BLaER1 treated with 17β-estradiol and CSF1 and Interleukin-3, amounts not matched to agents 10 nM and 100 nM (cell line): ENCODE measurements around the gene CD40.
"Not testable (repeated sequence)": the region's sequence is repeated elsewhere in the genome, so short reads cannot be mapped to it uniquely, and the experiment has no call there.

Experiments used
- H3K27ac ChIP-seq, 11 experiments: shearing (Covaris generic); formaldehyde crosslinking; 2 replicates each; pipeline ENCODE4 v1.8.1; 2022
- H3K27me3 ChIP-seq, 11 experiments: shearing (Covaris generic); formaldehyde crosslinking; 2 replicates each; pipeline ENCODE4 v1.8.1; 2022
- H3K36me3 ChIP-seq, 11 experiments: shearing (Covaris generic); formaldehyde crosslinking; 2 replicates each; pipeline ENCODE4 v1.8.1; 2022
- H3K4me1 ChIP-seq, 10 experiments: shearing (Covaris generic); formaldehyde crosslinking; 2 replicates each; pipeline ENCODE4 v1.8.1; 2022
- H3K4me2 ChIP-seq, 11 experiments: shearing (Covaris generic); formaldehyde crosslinking; 2 replicates each; pipeline ENCODE4 v1.8.1; 2022
- H3K4me3 ChIP-seq, 10 experiments: shearing (Covaris generic); formaldehyde crosslinking; 2 replicates each; pipeline ENCODE4 v1.8.1; 2022
- H3K9ac ChIP-seq, 11 experiments: shearing (Covaris generic); formaldehyde crosslinking; 2 replicates each; pipeline ENCODE4 v1.8.1; 2022
- H3K9me3 ChIP-seq, 11 experiments: shearing (Covaris generic); formaldehyde crosslinking; replicated peaks in 1 of 11; 2 replicates each; pipeline ENCODE4 v1.8.1; 2022
- H4K20me1 ChIP-seq, 11 experiments: shearing (Covaris generic); formaldehyde crosslinking; 2 replicates each; pipeline ENCODE4 v1.8.1; 2022
- Cebpa-rat ChIP-seq, 11 experiments: shearing (Covaris generic); IDR thresholded peaks; 2 replicates each; pipeline ENCODE4 v1.8.1; 2022

The CD40 gene

DNA sequence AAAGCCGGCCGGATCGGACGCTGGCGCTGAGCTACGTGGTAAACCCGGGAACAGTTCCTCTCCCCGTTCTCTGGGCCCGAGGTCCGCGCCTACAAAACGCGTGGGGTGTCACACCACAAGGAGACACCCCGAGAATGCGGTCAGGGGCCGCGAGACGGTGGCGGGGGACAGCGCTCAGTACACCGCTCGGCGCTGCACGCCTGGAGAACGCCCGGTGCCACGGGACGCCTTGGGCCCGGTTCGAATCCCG, 29.0 kb upstream of the CD40 start:
- peak overlapping the region; percentile 96 to 100 (median 99) for H3K27ac ChIP-seq
- no peaks in the 10 kb centered on the region for H3K27me3 ChIP-seq
- TF ChIP-seq Cebpa-rat (IDR thresholded peaks at IDR 0.05), result no peak
- H3K36me3 ChIP-seq, result peaks cover 0 to 17% (median 3%) of the 10 kb centered on the region in 11 experiments; a peak in 7 of 22 replicates
- peak overlapping the region; percentile 75 to 95 (median 84) for H3K4me3 ChIP-seq
- peaks cover 0 to 5% (median 0%) of the 10 kb centered on the region in 11 experiments; a peak in 1 of 22 replicates for H3K9me3 ChIP-seq
- peak overlapping the region; percentile 96 to 100 (median 98) for H3K9ac ChIP-seq
- H4K20me1 ChIP-seq, result peaks cover 50 to 55% (median 54%) of the 10 kb centered on the region in 11 experiments
- H3K4me2 ChIP-seq, result peak overlapping the region; percentile 85 to 98 (median 93)
- peaks cover 32 to 53% (median 46%) of the 10 kb centered on the region in 10 experiments for H3K4me1 ChIP-seq

DNA sequence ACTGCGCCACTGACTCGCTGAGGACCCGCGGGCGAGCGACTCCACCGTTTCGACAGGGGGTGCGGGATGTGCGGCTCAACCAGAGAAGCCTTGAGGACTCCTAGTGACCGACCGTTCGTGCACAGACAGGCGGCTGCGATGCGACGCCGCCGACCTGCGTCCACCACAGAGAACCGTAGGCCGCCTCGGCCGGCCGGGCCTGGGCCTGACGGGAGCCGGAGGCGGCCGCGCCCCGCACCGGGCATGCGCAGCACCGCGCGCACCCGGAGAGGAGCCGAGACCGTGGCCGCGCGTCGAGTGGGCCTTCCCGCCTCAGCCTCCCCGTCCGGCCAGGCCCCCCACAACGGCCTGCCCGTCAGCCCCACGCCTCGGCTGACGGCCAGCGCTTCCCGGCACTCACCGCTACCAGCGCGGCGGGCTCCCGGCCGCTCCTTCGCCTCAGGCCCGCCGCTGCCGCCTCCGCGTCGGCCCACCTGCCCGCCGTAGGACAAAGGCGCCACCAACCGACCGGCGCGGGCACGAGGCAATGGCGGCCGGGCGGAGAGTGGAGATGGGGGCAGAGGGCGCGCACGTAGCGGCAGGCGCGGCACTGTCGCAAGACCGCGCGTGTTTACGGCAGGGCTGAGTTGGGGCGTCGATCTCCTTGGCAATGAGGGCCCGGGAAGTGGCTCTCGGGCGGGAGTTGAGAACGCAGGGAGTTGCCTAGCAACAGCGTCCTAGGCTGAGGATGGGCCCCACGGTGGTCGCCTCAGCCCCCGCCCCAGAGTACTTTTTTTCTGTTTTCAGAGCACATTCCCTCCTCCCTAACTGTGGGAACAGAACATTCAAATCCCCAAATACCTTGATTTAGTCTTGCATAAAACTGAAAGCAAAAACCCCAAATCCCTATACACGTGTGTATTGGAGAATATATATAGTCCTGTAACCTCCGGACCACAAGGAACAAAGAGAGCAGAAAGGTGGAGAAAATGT, 28.4 kb upstream of the CD40 start, which contains the start of gene NCOA5:
Gene NCOA5 (minus strand): TSS at position 546 of the 972 bp plus-strand sequence. CDS start 10,538 bp downstream, outside the sequence.
- Histone ChIP-seq H3K36me3 (peaks cover 0 to 15% (median 0%) of the 10 kb centered on the region in 11 experiments; a peak in 6 of 22 replicates), H3K27ac (peak within 1 kb of the TSS; percentile 96 to 100 (median 99)), H4K20me1 (peaks cover 44 to 49% (median 48%) of the 10 kb centered on the region in 11 experiments), H3K27me3 (no peaks in the 10 kb centered on the region), H3K4me3 (peak within 1 kb of the TSS; percentile 75 to 95 (median 84)), H3K9ac (peak within 1 kb of the TSS; percentile 96 to 100 (median 98)), H3K4me2 (peak within 1 kb of the TSS; percentile 85 to 98 (median 93)), H3K4me1 (peaks cover 32 to 47% (median 43%) of the 10 kb centered on the region in 10 experiments), H3K9me3 (peaks cover 0 to 5% (median 0%) of the 10 kb centered on the region in 11 experiments; a peak in 1 of 22 replicates)
- TF ChIP-seq Cebpa-rat (IDR thresholded peaks at IDR 0.05), result no peak

DNA sequence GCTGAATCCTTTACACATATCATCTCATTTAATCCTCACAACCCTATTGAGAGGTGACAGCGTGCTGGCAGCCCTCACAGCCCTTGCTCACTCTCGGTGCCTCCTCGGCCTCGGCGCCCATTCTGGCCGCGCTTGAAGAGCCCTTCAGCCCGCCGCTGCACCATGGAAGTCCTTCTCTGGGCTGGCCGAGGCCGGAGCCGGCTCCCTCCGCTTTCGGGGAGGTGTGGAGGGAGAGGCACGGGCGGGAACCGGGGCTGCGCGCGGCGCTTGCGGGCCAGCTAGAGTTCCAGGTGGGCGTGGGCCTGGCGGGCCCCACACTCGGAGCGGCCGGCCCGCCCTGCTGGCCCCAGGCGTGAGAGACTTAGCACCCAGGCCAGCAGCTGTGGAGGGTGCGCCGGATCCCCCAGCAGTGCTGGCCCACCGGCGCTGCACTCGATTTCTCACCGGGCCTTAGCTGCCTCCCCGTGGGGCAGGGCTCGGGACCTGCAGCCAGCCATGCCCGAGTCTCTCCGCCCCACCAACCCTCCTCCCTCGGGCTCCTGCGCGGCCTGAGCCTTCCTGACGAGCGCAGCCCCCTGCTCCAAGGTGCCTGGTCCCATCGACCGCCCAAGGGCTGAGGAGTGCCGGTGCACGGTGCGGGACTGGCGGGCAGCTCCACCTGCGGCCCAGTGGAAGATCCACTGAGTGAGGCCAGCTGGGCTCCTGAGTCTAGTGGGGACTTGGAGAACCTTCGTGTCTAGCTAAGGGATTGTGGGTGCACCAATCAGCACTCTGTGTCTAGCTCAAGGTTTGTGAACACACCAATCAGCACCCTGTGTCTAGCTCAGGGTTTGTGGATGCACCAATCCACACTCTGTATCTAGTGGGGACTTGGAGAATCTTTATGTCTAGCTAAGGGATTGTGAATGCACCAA, 26.2 kb upstream of the CD40 start:
- not testable (repeated sequence) for H3K27me3 ChIP-seq, H3K36me3 ChIP-seq, H3K9ac ChIP-seq, H3K4me3 ChIP-seq, H3K9me3 ChIP-seq, H3K27ac ChIP-seq, H3K4me2 ChIP-seq
- H3K4me1 ChIP-seq, result peaks cover 22 to 25% (median 23%) of the 10 kb centered on the region in 10 experiments
- peaks cover 22 to 27% (median 26%) of the 10 kb centered on the region in 11 experiments for H4K20me1 ChIP-seq

DNA sequence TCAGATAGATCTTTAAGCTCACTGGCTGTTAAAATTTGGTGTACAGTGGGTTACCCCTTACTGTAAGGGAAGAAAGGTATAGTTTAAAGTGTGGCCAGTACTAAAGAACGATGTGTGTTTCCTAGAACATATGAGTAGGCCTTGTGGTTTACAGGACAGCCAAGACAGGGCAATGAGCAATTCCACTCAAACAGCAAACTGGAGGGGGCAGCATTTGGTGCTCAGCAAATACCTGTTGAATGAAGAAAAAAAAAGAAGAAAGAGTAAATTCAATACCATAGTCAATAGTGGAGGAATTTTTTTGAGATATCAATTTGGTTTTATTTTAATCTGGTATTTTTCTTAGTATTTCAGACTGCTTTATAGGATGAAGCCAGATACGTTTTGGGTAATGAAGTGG, 24.6 kb upstream of the CD40 start:
- H3K27ac ChIP-seq, result no peak overlapping the region
- H3K4me2 ChIP-seq, result no peak overlapping the region
- no peaks in the 10 kb centered on the region; a peak in 1 of 22 replicates for H3K27me3 ChIP-seq
- H4K20me1 ChIP-seq, result peaks cover 6 to 11% (median 9%) of the 10 kb centered on the region in 11 experiments
- no peak overlapping the region for H3K9ac ChIP-seq
- H3K4me3 ChIP-seq, result no peak overlapping the region
- peaks cover 6 to 14% (median 8%) of the 10 kb centered on the region in 10 experiments for H3K4me1 ChIP-seq
- TF ChIP-seq Cebpa-rat (IDR thresholded peaks at IDR 0.05), result no peak
- no peaks in the 10 kb centered on the region for H3K36me3 ChIP-seq
- peaks cover 0 to 5% (median 0%) of the 10 kb centered on the region in 11 experiments; a peak in 1 of 22 replicates for H3K9me3 ChIP-seq

DNA sequence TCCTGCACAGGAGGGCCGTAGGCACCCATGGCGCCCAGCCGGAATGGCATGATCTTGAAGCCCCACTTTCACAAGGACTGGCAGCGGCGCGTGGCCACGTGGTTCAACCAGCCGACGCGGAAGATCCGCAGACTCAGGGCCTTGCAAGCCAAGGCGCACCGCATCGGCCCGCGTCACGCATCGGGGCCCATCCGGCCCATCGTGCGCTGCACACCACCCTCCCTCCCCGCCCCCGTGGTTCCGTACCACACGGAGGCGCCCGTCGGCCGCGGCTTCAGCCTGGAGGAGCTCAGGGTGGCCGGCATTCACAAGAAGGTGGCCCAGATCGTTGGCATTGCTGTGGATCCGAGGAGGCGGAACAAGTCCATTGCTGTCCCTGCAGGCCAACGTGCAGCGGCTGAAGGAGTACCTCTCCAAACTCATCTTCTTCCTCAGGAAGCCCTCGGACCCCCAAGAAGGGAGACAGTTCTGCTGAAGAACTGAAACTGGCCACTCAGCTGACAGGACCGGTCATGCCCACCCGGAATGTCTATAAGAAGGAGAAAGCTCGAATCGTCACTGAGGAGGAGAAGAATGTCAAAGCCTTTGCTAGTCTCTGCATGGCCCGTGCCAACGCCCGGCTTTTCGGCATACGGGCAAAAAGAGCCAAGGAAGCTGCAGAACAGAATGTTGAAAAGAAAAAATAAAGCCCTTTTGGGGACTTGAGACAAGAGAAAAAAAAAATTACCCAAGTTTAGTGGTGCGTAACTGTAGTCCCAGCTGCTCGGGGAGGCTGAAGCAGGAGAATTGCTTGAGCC, 18.4 kb upstream of the CD40 start:
- Histone ChIP-seq H3K4me2 (peak overlapping the region in 8 of 11 experiments; percentile 3 to 34 (median 18); a peak in 8 of 22 replicates), H3K4me3 (no peak overlapping the region), H3K27ac (no peak overlapping the region), H3K36me3 (no peaks in the 10 kb centered on the region), H3K27me3 (peaks cover 0 to 17% (median 10%) of the 10 kb centered on the region in 11 experiments; a peak in 12 of 22 replicates), H3K9ac (no peak overlapping the region), H3K4me1 (peaks cover 0 to 12% (median 9%) of the 10 kb centered on the region in 10 experiments; a peak in 6 of 20 replicates), H4K20me1 (no peaks in the 10 kb centered on the region), H3K9me3 (peaks cover 0 to 7% (median 3%) of the 10 kb centered on the region in 11 experiments; a peak in 4 of 22 replicates)
- no peak for TF ChIP-seq Cebpa-rat (IDR thresholded peaks at IDR 0.05)

DNA sequence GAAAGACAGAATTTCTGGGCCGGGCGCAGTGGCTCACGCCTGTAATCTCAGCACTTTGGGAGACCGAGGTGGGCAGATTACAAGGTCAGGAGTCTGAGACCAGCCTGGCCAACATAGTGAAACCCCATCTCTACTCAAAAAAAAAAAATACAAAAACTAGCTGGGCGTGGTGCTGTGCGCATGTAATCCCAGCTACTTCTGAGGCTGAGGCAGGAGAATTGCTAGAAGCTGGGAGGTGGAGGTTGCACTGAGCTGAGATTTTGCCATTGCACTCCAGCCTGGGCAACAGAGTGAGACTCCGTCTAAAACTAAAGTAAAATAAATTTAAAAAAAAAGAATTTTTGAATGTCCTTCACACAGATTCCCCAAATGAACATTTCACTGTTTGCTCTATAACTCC, 17.7 kb upstream of the CD40 start:
- H3K4me3 ChIP-seq, H3K9ac ChIP-seq, H3K36me3 ChIP-seq, H4K20me1 ChIP-seq, H3K27ac ChIP-seq, H3K9me3 ChIP-seq: not testable (repeated sequence)
- H3K4me1 ChIP-seq, result peaks cover 0 to 12% (median 9%) of the 10 kb centered on the region in 10 experiments; a peak in 6 of 20 replicates
- H3K4me2 ChIP-seq, result peak overlapping the region in 4 of 11 experiments; percentile 3 to 28 (median 22); a peak in 3 of 22 replicates
- peaks cover 0 to 17% (median 10%) of the 10 kb centered on the region in 11 experiments; a peak in 12 of 22 replicates for H3K27me3 ChIP-seq

DNA sequence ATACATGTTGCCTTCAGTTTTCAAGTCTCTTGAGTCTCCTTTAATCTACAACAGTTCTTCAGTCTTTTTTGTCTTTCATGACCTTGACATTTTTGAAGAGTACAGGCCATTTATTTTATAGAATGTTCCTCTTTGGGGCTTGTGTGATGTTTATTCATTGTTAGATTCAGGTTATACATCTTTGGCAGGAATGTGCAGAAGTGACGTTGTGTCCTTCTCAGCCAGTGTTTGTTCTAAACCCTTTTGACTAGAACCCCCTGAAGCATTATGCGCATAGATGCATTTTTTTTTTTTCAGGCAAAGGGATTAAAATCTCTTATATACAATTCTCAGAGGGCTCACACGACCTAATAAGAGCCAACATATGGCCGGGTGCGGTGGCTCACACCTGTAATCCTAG, 17.1 kb upstream of the CD40 start:
- TF ChIP-seq Cebpa-rat (IDR thresholded peaks at IDR 0.05), result no peak

DNA sequence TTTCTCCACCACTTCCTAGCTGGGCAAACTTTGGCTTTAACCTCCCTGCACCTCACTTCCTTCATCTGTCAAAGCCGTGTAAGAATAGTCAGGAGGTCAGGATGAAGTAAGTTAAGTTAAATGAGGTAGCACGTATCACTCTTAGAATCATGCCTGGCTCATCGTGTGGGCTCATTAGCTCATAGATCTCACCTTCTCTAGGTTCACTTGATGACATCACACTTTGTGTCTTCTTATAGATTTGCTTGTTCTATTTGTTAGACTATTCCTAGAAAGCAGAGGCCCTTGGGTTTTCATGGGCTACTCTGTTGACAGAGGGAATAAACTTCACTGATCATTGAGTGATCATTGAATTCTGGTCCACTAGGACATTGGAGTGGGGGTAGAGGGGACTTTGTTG, 16.2 kb upstream of the CD40 start:
- TF ChIP-seq Cebpa-rat (IDR thresholded peaks at IDR 0.05), result no peak
- H3K9ac ChIP-seq, result no peak overlapping the region
- no peak overlapping the region for H3K4me3 ChIP-seq
- peaks cover 0 to 7% (median 3%) of the 10 kb centered on the region in 11 experiments; a peak in 4 of 22 replicates for H3K9me3 ChIP-seq
- peaks cover 0 to 17% (median 10%) of the 10 kb centered on the region in 11 experiments; a peak in 12 of 22 replicates for H3K27me3 ChIP-seq
- H3K27ac ChIP-seq, result no peak overlapping the region
- H3K4me2 ChIP-seq, result no peak overlapping the region
- peaks cover 0 to 12% (median 9%) of the 10 kb centered on the region in 10 experiments; a peak in 6 of 20 replicates for H3K4me1 ChIP-seq
- no peaks in the 10 kb centered on the region for H4K20me1 ChIP-seq
- H3K36me3 ChIP-seq, result no peaks in the 10 kb centered on the region

More for the DNA sequence above, 17.1 kb upstream of the CD40 start:
- Histone ChIP-seq H3K4me2 (no peak overlapping the region), H3K9ac (no peak overlapping the region), H3K4me3 (no peak overlapping the region), H3K4me1 (peaks cover 0 to 12% (median 9%) of the 10 kb centered on the region in 10 experiments; a peak in 6 of 20 replicates), H3K27ac (no peak overlapping the region), H3K27me3 (peaks cover 0 to 17% (median 10%) of the 10 kb centered on the region in 11 experiments; a peak in 12 of 22 replicates), H3K36me3 (no peaks in the 10 kb centered on the region), H3K9me3 (peaks cover 0 to 7% (median 3%) of the 10 kb centered on the region in 11 experiments; a peak in 4 of 22 replicates), H4K20me1 (no peaks in the 10 kb centered on the region)
